Fibroblast of villous mesenchyme (primary cell): ENCODE results near the gene MAGI2. TPM values are rescaled to one million over a fixed set of nuclear protein-coding genes. Genes with fewer than 3 reads are reported as not detected.

Source experiments
- DNase-seq: peaks from one replicate; pipeline ENCODE4 v3.0.0-alpha.2; 2010; ENCODE audit warnings: low read depth
- H3K4me3 ChIP-seq: 2 replicates; pipeline ENCODE4 v1.5.1; 2011; ENCODE audit warnings: low read depth, mild to moderate bottlenecking, low read length
- CTCF ChIP-seq: IDR thresholded peaks from 2 replicates; pipeline ENCODE4 v1.5.1; 2012; ENCODE audit warnings: low read depth, mild to moderate bottlenecking, low read length; ENCODE audit not compliant: insufficient read depth
- total RNA-seq: library from RNA; depleted of rRNA; stranded (reverse); fragments of >200 nt; gene quantifications from 2 replicates; pipeline ENCODE4 v1.2.3, GENCODE V29; 2012

Gene MAGI2
- total RNA-seq, 1 donor: 24.6 TPM

DNA sequence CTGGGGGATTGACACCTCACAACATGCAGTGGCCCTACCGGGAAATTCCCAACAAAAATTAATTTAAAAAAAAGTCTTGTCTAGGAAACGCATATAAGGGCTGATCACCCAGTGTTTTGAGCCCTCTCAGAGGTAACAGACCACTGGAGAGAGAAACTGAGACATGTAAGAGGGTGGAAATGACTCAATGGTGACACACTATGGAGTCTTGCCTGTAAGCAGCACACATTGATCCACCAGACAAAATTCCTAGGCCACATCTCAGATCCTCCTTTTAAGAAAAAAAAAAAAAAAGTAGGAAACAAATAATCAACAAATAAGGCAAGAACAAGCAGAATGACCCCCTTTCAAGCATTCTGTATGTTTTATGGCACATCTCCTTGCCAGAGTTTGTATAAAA lies 296.2 kb downstream of the MAGI2 start:
- no peak overlapping the region for H3K4me3 ChIP-seq
- DNase-seq: no peak
- no peak for TF ChIP-seq CTCF

DNA sequence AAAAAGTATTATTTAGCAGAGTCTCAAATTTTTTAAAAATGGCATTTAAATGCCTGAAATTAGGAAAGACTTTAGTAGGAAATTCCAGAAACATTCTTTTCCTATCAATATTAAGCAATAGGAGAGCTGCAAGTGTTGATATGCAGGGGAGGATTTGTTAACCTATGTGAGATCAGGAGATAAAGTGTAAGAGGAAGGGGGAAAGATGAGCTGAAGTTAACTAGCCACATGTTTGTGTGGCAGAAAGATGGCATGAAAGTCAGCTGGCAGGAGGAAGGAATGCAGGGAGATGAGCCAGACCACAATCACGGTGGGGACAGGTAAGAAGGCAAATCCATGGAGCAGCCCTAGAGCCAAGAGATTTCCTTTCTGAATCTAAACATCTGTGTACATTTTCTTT lies 303.6 kb downstream of the MAGI2 start:
- peak; percentile 38 for DNase-seq
- no peak overlapping the region for H3K4me3 ChIP-seq
- TF ChIP-seq CTCF: no peak

- no peak for DNase-seq
- TF ChIP-seq CTCF: no peak
- H3K4me3 ChIP-seq: no peak overlapping the region
Observed at GRCh38 chr7:79142706-79143105, 310.8 kb downstream of the MAGI2 start.

GRCh38 chr7:79141252-79141651 lies 312.2 kb downstream of the MAGI2 start:
- no peak overlapping the region for H3K4me3 ChIP-seq
- TF ChIP-seq CTCF: no peak
- no peak for DNase-seq

GRCh38 chr7:79137942-79138341 lies 315.5 kb downstream of the MAGI2 start:
- peak; percentile 13 for TF ChIP-seq CTCF
- no peak overlapping the region for H3K4me3 ChIP-seq
- DNase-seq: peak; percentile 86

DNA sequence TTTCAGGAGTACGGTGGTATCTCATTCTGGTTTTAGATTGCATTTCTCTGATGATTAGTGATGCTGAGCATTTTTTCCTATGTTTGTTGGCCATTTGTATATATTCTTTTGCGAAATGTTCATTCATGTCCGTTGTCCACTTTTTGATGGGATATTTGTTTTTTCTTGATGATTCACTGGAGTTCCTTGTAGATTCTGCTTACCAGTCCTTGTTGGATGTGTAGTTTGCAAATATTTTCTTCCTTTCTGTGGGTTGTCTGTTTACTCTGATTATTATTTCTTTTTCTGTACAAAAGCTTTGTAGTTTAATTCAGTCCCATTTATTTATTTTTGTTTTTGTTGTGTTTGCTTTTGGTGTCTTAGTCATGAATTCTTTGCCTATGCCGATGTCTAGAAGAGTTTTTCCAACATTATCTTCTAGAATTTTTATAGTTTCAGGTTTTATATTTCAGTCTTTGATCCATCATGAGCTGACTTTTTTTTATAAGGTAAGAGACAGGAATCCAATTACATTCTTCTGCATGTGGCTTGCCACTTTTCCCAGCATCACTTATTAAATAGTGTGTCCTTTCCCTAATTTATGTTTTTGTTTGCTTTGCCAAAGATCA lies 320.5 kb downstream of the MAGI2 start:
- TF ChIP-seq CTCF: no peak
- no peak overlapping the region for H3K4me3 ChIP-seq
- DNase-seq: peak; percentile 27

DNA sequence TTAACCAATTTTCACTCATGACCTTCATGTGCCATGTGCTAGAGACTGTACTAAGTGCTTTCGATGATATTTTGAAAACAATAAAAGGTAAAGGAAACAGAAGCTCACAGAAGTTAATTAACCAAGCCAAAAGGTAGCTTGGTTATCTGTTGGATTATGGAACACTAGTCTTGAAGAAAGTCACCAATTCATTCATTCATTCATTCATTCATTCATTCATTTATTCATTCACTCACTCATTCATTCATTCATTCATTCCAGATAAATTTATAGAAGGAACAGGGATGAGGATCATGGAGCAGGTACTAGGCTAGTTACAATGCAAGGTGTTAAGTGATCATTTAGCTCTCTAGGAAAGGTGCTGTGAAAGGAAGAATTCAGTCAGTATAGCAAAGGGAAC lies 322.8 kb downstream of the MAGI2 start:
- DNase-seq: no peak
- no peak overlapping the region for H3K4me3 ChIP-seq
- no peak for TF ChIP-seq CTCF
